T-helper 2 cell treated with Interferon-gamma antibody and Interleukin-4, amounts not matched to agents 5 μg/mL and 100 μg/mL, for 36 hours (primary cell): Measurements from ENCODE around the gene PPFIA2.

Experiments
- DNase-seq: peaks from one replicate; pipeline ENCODE4 v3.0.0; 2021; ENCODE audit warnings: low spot score
- H3K27ac Mint-ChIP-seq: one replicate; pipeline ENCODE4 v1.8.0; 2021; ENCODE audit warnings: mild to moderate bottlenecking, mixed read lengths
- H3K27me3 Mint-ChIP-seq: one replicate; pipeline ENCODE4 v1.8.0; 2021; ENCODE audit warnings: low read depth, mixed read lengths
- H3K36me3 Mint-ChIP-seq: one replicate; pipeline ENCODE4 v1.8.0; 2021; ENCODE audit warnings: low read depth, mixed read lengths
- H3K4me1 Mint-ChIP-seq: one replicate; pipeline ENCODE4 v1.8.0; 2021; ENCODE audit warnings: low read depth, mixed read lengths
- H3K4me3 Mint-ChIP-seq: one replicate; pipeline ENCODE4 v1.8.0; 2022; ENCODE audit warnings: mild to moderate bottlenecking, moderate library complexity, mixed read lengths
- H3K9me3 Mint-ChIP-seq: one replicate; pipeline ENCODE4 v1.8.0; 2021; ENCODE audit warnings: mixed read lengths

The PPFIA2 gene

GRCh38 chr12:81359736-81360135 is 399.4 kb downstream of the PPFIA2 start:
- no peaks in the 10 kb centered on the region for H3K9me3 Mint-ChIP-seq
- no peaks in the 10 kb centered on the region for H3K27me3 Mint-ChIP-seq
- no peak for DNase-seq
- H3K27ac Mint-ChIP-seq = no peak overlapping the region
- no peaks in the 10 kb centered on the region for H3K4me1 Mint-ChIP-seq
- no peak overlapping the region for H3K4me3 Mint-ChIP-seq
- H3K36me3 Mint-ChIP-seq = no peaks in the 10 kb centered on the region

DNA sequence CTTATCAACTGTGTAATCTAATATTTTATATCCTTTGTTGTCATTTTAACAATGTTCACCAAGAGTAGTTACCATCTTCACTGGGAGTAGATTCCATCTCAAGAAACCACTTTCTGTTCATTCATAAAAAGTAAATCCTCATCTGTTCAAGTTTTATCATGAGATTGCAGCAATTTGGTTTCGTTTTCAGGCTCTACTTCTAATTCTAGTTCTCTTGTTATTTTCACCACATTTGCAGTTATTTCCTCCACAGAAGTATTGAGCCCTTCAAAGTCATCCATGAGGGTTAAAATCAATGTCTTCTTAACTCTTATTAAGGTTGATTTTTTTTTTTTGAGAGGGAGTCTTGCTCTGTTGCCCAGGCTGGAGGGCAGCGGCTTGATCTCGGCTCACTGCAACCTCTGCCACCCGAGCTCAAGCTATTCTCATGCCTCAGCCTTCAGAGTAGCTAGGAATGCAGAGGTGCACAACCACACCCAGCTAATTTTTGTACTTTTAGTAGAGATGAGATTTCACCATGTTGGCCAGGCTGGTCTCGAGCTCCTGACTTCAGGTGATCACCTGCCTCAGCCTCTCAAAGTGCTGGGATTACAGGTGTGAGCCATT is 404.7 kb downstream of the PPFIA2 start:
- H3K27ac Mint-ChIP-seq = no peak overlapping the region
- H3K36me3 Mint-ChIP-seq = no peaks in the 10 kb centered on the region
- no peak for DNase-seq
- H3K4me1 Mint-ChIP-seq = no peaks in the 10 kb centered on the region
- H3K4me3 Mint-ChIP-seq = no peak overlapping the region
- no peaks in the 10 kb centered on the region for H3K9me3 Mint-ChIP-seq
- no peaks in the 10 kb centered on the region for H3K27me3 Mint-ChIP-seq

- H3K9me3 Mint-ChIP-seq = no peaks in the 10 kb centered on the region
- no peaks in the 10 kb centered on the region for H3K4me1 Mint-ChIP-seq
- no peak for DNase-seq
- no peaks in the 10 kb centered on the region for H3K36me3 Mint-ChIP-seq
- H3K27ac Mint-ChIP-seq = no peak overlapping the region
- H3K27me3 Mint-ChIP-seq = no peaks in the 10 kb centered on the region
- H3K4me3 Mint-ChIP-seq = no peak overlapping the region
Measured at GRCh38 chr12:81350309-81350708, 408.8 kb downstream of the PPFIA2 start.

GRCh38 chr12:81347404-81347803 is 411.7 kb downstream of the PPFIA2 start:
- no peak overlapping the region for H3K4me3 Mint-ChIP-seq
- no peak overlapping the region for H3K27ac Mint-ChIP-seq
- H3K27me3 Mint-ChIP-seq = no peaks in the 10 kb centered on the region
- H3K4me1 Mint-ChIP-seq = no peaks in the 10 kb centered on the region
- DNase-seq = no peak
- H3K36me3 Mint-ChIP-seq = no peaks in the 10 kb centered on the region
- no peaks in the 10 kb centered on the region for H3K9me3 Mint-ChIP-seq

GRCh38 chr12:81340910-81341309 is 418.2 kb downstream of the PPFIA2 start:
- DNase-seq = no peak
- Mint-ChIP-seq H3K4me3 (no peak overlapping the region), H3K27me3 (no peaks in the 10 kb centered on the region), H3K36me3 (no peaks in the 10 kb centered on the region), H3K27ac (no peak overlapping the region), H3K4me1 (no peaks in the 10 kb centered on the region), H3K9me3 (no peaks in the 10 kb centered on the region)

DNA sequence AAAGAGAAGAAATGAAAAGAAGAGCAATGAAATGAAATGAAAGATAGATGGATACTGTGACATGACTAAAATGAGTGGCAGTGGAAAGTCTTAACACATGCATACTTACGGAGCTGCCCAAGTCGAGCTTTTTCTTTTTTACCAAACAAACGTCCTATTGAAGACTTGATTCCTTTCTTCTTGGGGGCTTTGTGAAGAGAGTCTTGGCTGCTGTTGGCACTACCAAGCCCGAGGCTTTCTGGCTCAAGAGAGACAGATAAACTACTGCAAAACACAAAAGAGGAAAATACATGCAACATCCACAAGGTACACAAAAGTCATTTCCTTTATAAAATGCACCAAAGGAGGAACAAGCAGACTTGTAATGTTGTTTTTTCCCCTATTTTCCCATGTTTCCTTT is 420.1 kb downstream of the PPFIA2 start:
- Mint-ChIP-seq H3K36me3 (no peaks in the 10 kb centered on the region), H3K27me3 (no peaks in the 10 kb centered on the region), H3K9me3 (no peaks in the 10 kb centered on the region), H3K27ac (no peak overlapping the region), H3K4me3 (no peak overlapping the region), H3K4me1 (no peaks in the 10 kb centered on the region)
- no peak for DNase-seq

DNA sequence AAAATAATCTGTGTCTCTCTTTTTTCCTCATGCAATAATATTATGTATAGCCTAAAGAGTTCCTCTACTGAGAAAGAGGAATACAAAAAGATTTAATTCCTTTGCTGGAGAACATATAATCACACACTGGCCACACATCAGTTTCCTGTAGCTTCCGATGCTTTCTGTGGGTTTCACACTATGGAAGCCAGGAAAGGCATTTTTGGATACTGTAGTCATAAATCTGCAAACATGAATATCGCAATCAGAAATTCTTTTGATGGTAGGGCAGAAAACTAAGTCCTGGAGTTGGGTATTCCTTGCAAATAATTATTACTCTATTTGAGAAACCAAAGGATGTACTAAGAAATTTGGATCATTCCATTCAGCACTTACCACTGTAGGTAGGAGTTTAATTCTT is 421.3 kb downstream of the PPFIA2 start:
- no peaks in the 10 kb centered on the region for H3K27me3 Mint-ChIP-seq
- H3K4me3 Mint-ChIP-seq = no peak overlapping the region
- DNase-seq = no peak
- H3K9me3 Mint-ChIP-seq = no peaks in the 10 kb centered on the region
- H3K36me3 Mint-ChIP-seq = no peaks in the 10 kb centered on the region
- no peaks in the 10 kb centered on the region for H3K4me1 Mint-ChIP-seq
- no peak overlapping the region for H3K27ac Mint-ChIP-seq

DNA sequence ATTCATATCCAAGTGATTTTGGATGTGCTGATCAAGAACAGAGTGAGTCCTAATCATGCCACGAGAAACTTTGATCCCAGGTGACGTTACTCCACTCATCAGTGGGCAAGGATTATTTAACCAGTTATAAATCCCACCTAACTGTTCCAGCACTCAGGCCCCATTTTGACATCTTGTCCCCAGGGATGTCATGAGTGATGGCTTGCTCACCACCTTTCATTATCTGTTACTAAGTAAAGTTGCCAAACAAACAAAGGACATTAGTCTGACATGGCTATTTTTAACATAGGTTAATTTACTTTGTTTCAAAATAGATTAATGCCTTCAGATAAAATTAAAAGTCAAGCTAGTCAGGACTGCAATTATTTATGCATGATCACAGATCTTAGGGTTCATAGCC is 425.3 kb downstream of the PPFIA2 start:
- Mint-ChIP-seq H3K36me3 (no peaks in the 10 kb centered on the region), H3K27me3 (no peaks in the 10 kb centered on the region), H3K4me1 (no peaks in the 10 kb centered on the region), H3K27ac (no peak overlapping the region), H3K9me3 (no peaks in the 10 kb centered on the region), H3K4me3 (no peak overlapping the region)
- DNase-seq = no peak

- no peaks in the 10 kb centered on the region for H3K4me1 Mint-ChIP-seq
- H3K9me3 Mint-ChIP-seq = no peaks in the 10 kb centered on the region
- H3K4me3 Mint-ChIP-seq = no peak overlapping the region
- no peaks in the 10 kb centered on the region for H3K27me3 Mint-ChIP-seq
- H3K27ac Mint-ChIP-seq = no peak overlapping the region
- H3K36me3 Mint-ChIP-seq = no peaks in the 10 kb centered on the region
- no peak for DNase-seq
Measured at GRCh38 chr12:81332054-81332453, 427.1 kb downstream of the PPFIA2 start.

DNA sequence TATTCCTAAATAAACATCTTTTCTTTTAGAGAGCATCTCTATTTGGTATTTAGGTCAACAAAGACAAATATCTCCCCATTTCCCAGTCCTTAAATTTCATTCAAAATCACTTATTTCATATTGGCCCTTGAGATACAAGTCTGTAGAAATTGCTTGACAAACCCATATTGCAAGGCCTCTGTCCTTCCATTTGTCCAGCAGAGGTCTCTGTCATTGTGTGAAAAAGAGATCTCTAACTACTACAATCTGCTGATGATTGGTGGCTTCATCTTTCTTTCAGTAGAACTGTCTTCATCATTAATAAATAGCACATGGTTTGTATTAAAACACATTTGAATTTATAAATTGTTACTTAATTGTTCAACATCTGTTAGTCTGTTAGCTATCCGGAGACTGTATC is 428.7 kb downstream of the PPFIA2 start:
- Mint-ChIP-seq H3K27me3 (no peaks in the 10 kb centered on the region), H3K27ac (no peak overlapping the region), H3K9me3 (no peaks in the 10 kb centered on the region), H3K4me3 (no peak overlapping the region), H3K4me1 (no peaks in the 10 kb centered on the region), H3K36me3 (no peaks in the 10 kb centered on the region)
- no peak for DNase-seq

DNA sequence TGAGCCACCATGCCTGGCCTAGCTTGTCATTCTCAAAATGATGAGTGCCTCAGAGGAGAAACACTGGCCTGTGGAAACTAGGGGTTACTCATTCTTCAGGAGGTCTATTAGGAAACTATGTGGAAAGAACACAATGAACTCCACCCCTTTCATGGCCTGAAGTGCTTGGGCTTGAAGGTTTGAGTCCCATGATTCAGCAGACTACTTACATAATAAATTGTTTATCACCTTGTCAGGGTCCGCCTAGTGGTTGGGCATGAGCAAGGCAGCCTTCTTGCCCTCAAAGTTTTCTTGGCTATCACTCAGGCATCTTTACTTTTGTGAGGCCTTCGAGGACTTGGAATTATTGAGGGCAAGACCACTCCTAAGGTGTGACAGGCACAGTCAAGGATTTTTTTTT is 430.1 kb downstream of the PPFIA2 start:
- DNase-seq = no peak

DNA sequence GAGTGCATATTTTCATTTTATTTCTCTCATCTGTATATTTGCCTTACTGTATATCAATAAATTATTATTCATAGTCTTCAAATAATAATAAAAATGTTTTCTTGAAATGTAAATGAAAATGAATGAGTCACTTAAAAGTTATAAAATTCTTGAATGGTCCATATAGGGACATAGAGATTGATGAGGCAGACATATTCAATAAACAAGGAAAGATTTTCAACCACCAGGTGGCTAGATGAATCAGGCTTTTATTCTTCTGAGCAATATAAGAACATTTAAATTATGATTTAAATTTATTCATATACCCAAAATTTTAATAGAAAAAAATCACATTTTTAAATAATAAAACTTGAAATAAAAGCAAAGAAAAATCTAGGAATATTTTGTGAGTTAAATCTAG is 431.7 kb downstream of the PPFIA2 start:
- no peak overlapping the region for H3K27ac Mint-ChIP-seq
- DNase-seq = no peak
- no peaks in the 10 kb centered on the region for H3K9me3 Mint-ChIP-seq
- no peaks in the 10 kb centered on the region for H3K27me3 Mint-ChIP-seq
- H3K36me3 Mint-ChIP-seq = no peaks in the 10 kb centered on the region
- H3K4me3 Mint-ChIP-seq = no peak overlapping the region
- no peaks in the 10 kb centered on the region for H3K4me1 Mint-ChIP-seq

More for the DNA sequence above, 430.1 kb downstream of the PPFIA2 start:
- H3K27me3 Mint-ChIP-seq = no peaks in the 10 kb centered on the region
- no peak overlapping the region for H3K4me3 Mint-ChIP-seq
- no peak overlapping the region for H3K27ac Mint-ChIP-seq
- no peaks in the 10 kb centered on the region for H3K9me3 Mint-ChIP-seq
- no peaks in the 10 kb centered on the region for H3K4me1 Mint-ChIP-seq
- H3K36me3 Mint-ChIP-seq = no peaks in the 10 kb centered on the region

- H3K4me3 Mint-ChIP-seq = no peak overlapping the region
- no peaks in the 10 kb centered on the region for H3K4me1 Mint-ChIP-seq
- no peaks in the 10 kb centered on the region for H3K27me3 Mint-ChIP-seq
- H3K36me3 Mint-ChIP-seq = no peaks in the 10 kb centered on the region
- H3K27ac Mint-ChIP-seq = no peak overlapping the region
- no peak for DNase-seq
- no peaks in the 10 kb centered on the region for H3K9me3 Mint-ChIP-seq
Measured at GRCh38 chr12:81325086-81325485, 434.1 kb downstream of the PPFIA2 start.

- H3K27ac Mint-ChIP-seq = no peak overlapping the region
- no peak overlapping the region for H3K4me3 Mint-ChIP-seq
- no peaks in the 10 kb centered on the region for H3K36me3 Mint-ChIP-seq
- DNase-seq = no peak
- H3K4me1 Mint-ChIP-seq = no peaks in the 10 kb centered on the region
- H3K27me3 Mint-ChIP-seq = no peaks in the 10 kb centered on the region
- H3K9me3 Mint-ChIP-seq = no peaks in the 10 kb centered on the region
Measured at GRCh38 chr12:81314903-81315531, 444.1 kb downstream of the PPFIA2 start.

GRCh38 chr12:81303935-81304334 is 455.2 kb downstream of the PPFIA2 start:
- H3K27ac Mint-ChIP-seq = no peak overlapping the region
- H3K4me1 Mint-ChIP-seq = no peaks in the 10 kb centered on the region
- no peaks in the 10 kb centered on the region for H3K9me3 Mint-ChIP-seq
- no peaks in the 10 kb centered on the region for H3K27me3 Mint-ChIP-seq
- no peaks in the 10 kb centered on the region for H3K36me3 Mint-ChIP-seq
- H3K4me3 Mint-ChIP-seq = no peak overlapping the region
- DNase-seq = no peak
